GM12874 (cell line): ENCODE measurements around the gene ADD3.

Source experiments
- TF ChIP-seq, protein P1 (sequence below): IDR thresholded peaks from 2 replicates; pipeline ENCODE4 v1.5.1; 2011; ENCODE audit warnings: low read depth, mild to moderate bottlenecking, control low read depth, low read length, moderate library complexity; ENCODE audit not compliant: insufficient read depth

ADD3 gene

DNA sequence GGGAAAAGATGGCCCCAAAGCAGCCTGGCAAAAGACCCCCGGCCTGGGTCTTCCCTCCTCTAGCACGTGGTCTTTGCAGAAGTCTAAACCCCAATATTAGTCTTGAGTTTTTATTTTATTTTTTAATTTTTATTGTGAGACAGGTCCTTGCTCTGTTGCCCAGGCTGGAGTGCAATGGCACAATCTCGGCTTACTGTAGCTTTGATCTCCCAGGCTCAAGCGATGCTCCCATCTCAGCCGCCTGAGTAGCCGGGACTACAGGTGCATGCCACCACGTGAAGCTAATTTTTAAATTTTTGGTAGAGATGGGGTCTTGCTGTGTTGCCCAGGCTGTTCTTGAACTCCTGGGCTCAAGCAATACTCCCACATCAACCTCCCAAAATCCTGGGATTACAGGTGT is 159.4 kb downstream of the ADD3 start:
- TF ChIP-seq, protein P1, sequence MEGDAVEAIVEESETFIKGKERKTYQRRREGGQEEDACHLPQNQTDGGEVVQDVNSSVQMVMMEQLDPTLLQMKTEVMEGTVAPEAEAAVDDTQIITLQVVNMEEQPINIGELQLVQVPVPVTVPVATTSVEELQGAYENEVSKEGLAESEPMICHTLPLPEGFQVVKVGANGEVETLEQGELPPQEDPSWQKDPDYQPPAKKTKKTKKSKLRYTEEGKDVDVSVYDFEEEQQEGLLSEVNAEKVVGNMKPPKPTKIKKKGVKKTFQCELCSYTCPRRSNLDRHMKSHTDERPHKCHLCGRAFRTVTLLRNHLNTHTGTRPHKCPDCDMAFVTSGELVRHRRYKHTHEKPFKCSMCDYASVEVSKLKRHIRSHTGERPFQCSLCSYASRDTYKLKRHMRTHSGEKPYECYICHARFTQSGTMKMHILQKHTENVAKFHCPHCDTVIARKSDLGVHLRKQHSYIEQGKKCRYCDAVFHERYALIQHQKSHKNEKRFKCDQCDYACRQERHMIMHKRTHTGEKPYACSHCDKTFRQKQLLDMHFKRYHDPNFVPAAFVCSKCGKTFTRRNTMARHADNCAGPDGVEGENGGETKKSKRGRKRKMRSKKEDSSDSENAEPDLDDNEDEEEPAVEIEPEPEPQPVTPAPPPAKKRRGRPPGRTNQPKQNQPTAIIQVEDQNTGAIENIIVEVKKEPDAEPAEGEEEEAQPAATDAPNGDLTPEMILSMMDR: no peak

DNA sequence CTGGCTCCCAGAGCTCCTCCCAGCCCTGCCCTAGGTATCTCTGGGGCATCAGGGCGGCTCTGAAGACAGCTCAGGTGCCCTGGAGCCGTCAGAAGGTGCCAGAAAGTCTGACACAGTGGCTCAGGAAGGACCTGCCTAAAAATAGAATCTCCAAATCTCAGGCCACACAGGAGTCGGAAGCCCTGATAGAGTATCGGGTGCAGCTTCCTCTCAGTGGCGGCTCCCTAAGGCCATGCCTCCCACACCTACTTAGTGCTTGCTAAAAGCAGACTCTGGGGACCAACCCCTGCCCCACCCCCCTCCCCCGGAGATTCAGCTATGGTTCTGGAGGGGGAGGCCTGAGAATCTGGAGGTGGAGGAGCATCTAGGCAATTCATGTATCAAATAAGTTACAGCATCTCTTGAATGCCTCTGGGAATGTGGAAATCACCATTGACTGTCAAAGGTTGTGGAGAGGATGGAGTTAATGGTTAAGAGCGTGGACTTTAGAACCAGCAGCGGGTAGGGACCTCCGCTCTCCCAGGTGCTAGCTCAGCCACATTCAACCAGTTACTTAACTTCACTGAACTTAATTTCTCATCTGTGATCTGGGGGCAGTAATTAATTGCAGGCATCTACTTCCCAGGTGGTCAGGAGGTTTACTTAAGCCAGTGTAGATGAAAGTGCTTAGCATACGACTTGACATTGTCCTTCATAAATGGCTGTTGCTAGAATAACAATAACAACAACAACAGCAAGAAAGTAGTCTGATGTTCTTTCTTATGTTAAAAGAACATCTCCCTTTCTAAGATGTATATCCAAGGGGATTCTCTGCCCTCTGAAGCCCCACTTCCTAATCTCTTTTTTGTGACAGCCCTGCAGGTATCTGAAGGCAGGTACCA is 161.1 kb downstream of the ADD3 start:
- TF ChIP-seq, protein P1: no peak

DNA sequence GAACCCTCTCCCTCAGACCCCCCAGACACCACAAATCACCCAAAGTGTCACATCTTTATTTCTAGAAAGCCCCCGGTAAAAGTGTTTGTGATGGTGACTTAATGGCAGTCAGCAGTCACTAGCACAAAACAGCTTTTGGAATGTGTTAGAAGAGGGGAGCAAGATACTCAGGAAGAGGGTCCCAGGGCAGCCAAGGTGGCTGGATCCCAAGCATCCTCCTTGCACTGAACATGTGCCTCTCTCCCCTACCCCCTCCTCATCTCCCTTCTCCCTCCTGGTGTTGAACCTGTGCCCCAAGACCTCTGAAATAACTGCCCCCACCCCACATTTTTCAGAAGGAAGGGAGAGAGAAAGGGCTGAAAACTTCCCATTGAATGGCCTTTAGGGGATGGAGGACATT is 161.8 kb downstream of the ADD3 start:
- TF ChIP-seq, protein P1: no peak

DNA sequence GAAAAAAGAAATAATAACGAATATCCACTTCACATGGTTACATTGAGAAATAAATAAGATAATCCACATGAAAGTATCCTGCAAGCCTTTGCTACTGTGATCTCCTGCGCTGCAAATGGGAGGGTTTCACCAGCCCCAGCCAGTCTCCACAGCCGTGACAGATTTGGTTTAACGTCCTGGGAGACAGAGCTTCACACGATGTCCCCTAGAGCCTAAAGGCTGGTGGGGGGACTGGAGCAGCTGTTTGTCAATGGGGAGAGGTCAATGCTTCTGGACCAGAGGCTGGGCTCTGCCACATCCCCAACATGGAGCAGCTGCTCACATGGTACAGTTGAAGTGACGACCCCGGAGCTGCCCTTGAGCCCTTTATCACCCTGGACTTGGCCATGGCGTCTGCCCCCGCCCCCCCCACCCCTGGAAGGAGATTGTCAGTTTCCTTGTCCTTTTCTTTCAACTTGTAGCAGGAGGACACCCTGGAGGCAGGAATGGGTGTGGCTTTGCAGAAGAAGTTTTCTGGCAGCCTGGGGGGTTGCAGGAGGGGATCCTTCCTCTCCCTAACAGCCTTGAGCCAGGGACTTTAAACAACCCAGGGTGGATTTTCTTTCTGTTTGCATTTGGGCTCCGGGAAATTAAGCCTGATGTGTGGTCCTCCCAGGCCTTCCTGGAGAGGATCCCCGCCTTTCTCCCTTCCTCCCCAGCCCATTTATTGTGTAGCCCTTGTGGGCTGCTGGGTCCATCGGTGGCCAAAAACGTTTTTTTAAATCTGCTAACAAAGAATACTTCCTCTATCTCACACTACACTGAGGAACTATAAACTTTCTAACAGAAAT is 162.6 kb downstream of the ADD3 start:
- TF ChIP-seq, protein P1: no peak

DNA sequence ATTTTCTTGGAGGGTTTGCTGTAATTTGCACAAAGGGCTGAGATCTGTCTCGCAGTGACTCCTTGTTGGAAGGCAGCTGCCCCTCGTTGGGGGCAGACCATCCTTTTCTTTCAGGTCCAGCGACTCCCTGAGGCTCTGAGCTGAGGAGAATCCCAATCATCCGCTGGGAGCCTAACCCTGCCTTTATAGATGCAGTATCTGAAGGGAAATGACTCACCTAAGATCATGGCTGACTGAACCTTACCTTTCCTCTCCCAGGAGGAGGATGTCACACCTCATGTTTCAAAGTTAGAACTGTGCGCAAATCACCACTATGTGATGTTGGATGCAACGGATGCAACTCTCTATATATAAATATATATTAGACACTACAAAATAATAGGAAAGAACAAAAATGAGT is 163.2 kb downstream of the ADD3 start:
- TF ChIP-seq, protein P1: no peak

DNA sequence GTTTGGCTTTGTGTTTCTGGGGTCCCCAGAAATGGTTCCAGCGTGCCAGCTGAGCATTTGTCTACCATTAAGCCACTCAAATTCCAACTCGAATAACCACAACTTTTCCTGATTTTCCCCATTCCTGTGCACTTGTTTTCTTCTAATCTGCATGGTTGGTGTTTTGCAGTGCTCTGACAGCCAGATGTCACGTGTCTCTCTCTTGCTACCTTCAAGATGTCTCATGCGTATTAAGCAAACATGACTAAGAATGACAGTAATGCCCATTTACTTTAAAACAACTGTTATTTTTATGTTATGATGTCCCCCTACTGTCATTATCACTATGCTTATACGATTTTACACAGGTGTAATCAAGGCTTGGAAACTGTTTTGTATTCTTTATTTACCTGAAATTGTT is 164.4 kb downstream of the ADD3 start:
- TF ChIP-seq, protein P1: no peak

DNA sequence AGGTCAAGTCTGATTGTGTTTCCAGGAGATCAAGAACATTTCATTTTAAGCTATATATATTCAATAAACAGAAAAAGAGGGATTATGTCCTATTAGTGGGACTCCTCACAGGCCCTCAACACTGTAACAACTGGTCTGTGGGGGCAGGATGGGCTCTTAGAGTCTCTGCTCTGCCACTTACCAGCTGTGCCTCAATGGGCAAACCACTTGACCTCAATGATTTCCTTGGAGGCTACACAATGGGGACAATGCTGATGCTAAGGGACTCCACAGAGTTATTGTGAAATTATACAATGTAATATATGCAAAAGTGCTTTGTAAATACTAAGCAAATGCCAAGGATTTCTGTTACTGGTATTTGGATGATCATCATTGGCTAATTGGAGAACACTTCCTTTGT is 166.4 kb downstream of the ADD3 start:
- TF ChIP-seq, protein P1: no peak
